T47D (cell line): ENCODE results near the gene LMBR1.
A peak's percentile ranks its signal among the peaks of the same experiment; 100 is the strongest.
"Not testable (repeated sequence)": the region's sequence is repeated elsewhere in the genome, so short reads cannot be mapped to it uniquely, and the experiment has no call there.

Experiments
- DNase-seq, 2 experiments: peaks; one replicate each; pipeline versions ENCODE4 v3.0.0 to v3.0.0-alpha.2; 2011 to 2012; ENCODE audit warnings: low read depth in 1 of 2, low spot score in 1 of 2
- JUND ChIP-seq: IDR thresholded peaks from 2 replicates; pipeline ENCODE4 v1.6.1; 2012; ENCODE audit warnings: low read depth
- in situ Hi-C: cut with HindIII; loops from 2 replicates; pipeline ENCODE4 v1.10.0; 2016; ENCODE audit warnings: low sequenced_read_pairs, low pct_unique_long_range_greater_than_20kb

Gene LMBR1

DNA sequence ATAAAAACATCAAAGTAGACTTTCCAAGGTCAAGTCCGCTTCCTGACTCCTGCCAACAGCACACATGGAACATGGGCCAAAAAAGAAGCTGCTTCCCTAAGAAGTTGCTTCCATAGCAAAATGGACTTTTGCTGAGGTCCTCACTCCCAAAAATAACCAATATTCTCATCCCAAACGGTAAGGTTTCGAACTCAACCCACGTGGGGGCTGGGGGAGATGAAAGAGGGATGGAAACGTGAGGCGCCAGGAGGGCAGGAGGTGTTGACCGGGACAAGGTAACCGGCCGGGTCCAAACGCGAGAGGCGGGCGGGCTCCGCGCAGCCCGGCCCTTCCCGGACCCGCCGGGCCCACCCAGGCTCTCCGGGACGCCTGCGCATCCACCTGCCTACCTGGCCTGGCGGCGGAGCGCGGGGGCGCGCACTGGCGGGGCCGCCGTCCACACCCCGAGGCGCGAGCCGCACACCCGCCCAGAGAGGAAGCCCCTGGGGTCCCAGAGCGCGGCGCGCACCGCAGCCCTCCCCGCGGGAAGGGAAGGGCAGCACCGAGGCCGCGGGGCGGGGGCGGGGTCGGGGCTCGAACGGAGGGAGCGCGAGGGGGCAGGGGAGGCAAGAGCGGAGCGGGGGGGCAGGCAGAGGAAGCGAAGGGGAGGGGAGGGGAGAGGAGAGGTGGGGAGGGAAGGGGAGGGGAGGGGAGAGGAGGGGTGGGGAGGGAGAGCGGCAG lies 742 bp downstream of the LMBR1 start:
- peak; percentile 29 to 54 for DNase-seq
- in situ Hi-C loops, result no loop called here

GRCh38 chr7:156889746-156890145 lies 3.2 kb downstream of the LMBR1 start:
- DNase-seq, result no peak
- in situ Hi-C loops, result no loop called here

More for the DNA sequence above, 742 bp downstream of the LMBR1 start:
- no peak for TF ChIP-seq JUND

DNA sequence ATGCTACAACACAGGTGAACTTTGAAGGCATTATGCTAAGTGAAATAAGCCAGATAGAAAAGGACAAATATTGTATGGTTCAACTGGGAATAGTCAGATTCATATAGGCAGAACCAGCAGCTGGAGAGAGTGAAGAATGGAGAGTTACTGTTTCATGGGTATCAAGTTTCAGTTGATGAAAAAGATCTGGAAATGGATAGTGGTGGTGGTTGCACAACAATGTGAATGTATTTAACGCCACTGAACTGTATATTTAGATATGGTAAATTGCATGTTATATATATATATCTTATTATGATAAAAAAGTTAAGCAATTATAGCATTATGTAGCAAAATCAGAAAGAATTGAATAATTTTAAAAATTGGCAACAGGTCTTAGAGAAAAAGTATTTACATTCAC lies 3.9 kb downstream of the LMBR1 start:
- peak in 1 of 2 experiments; percentile 6 for DNase-seq
- in situ Hi-C loops, result no loop called here
- TF ChIP-seq JUND, result no peak

More at GRCh38 chr7:156889746-156890145, 3.2 kb downstream of the LMBR1 start:
- TF ChIP-seq JUND, result no peak

GRCh38 chr7:156886020-156886795 lies 6.8 kb downstream of the LMBR1 start:
- TF ChIP-seq JUND, result no peak
- in situ Hi-C loops, result no loop called here
- peak in 1 of 2 experiments; percentile 8 for DNase-seq

GRCh38 chr7:156881679-156882078 lies 11.3 kb downstream of the LMBR1 start:
- no peak for DNase-seq
- no peak for TF ChIP-seq JUND
- in situ Hi-C loops, result no loop called here

- no peak for DNase-seq
- no peak for TF ChIP-seq JUND
- in situ Hi-C loops, result no loop called here
Observed at GRCh38 chr7:156875766-156876165, 17.2 kb downstream of the LMBR1 start.

- in situ Hi-C loops, DNase-seq: not testable (repeated sequence)
Observed at GRCh38 chr7:156868363-156868762, 24.6 kb downstream of the LMBR1 start.

- TF ChIP-seq JUND, result no peak
- no peak for DNase-seq
- in situ Hi-C loops, result no loop called here
Observed at GRCh38 chr7:156865493-156865892, 27.5 kb downstream of the LMBR1 start.

- in situ Hi-C loops, DNase-seq: not testable (repeated sequence)
Observed at GRCh38 chr7:156862022-156862421, 31.0 kb downstream of the LMBR1 start.

DNA sequence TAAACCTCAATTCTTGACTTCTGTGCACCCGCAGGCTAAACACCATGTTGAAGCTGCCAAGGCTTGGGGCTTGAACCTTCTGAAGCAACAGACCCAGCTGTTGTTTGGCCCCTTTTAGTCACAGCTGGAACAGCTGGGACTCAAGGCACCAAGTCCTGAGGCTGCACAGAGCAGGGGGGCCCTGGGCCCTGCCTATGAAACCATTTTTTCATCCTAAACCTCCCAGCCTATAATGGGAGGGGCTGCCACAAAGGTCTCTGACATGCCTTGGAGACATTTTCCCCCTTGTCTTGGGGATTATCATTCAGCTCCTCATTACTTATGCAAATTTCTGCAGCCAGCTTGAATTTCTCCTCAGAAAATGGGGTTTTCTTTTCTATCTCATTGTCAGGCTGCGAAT lies 31.8 kb downstream of the LMBR1 start:
- in situ Hi-C loops, result no loop called here
- no peak for TF ChIP-seq JUND
- no peak for DNase-seq

DNA sequence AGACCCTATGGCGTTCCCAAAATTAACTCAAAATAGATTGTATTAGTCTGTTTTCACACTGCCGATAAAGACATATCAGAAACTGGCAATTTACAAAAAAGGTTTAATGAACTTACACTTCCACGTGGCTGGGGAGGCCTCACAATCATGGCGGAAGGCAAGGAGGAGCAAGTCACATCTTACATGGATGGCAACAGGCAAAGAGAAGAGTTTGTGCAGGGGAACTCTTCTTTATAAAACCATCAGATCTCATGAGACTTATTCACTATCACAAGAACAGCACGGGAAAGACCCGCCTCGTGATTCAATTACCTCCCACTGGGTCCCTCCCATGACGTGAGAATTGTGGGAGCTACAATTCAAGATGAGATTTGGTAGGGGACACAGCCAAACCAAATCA lies 32.9 kb downstream of the LMBR1 start:
- in situ Hi-C loops, DNase-seq: not testable (repeated sequence)

DNA sequence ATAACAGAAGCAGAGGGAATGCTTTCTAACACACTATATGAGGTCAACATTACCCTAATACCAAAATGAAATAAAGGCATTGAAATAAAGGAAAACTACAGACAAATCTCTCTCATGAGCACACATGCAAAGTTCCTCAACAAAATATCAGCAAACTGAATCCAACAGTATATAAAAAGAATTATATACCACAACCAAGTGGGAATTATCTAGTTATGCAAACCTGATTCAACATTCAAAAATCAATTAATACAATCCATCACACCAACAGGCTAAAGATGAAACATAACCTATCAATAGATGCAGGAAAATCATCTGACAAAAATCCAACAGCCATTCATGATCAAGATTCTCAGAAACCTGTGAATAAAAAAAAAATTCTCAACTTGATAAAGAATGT lies 34.5 kb downstream of the LMBR1 start:
- no peak for TF ChIP-seq JUND
- DNase-seq, result no peak
- in situ Hi-C loops, result no loop called here

DNA sequence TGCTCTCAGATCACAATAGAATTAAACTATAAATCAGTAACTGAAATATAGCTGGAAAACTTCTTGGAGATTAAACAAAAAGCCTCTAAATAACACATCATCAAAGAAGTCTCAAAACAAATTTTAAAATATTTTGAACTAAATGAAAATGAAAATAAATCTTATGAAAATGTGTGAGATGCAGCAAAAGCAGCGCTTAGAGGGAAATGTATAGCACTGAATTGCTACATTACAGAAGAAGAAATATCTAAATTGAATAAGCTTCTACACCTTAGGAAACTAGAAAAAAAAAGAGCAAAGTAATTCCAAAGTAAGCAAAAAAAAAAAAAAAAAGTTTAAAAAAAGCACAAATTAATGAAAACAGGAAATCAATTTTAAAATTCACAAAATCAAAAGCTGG lies 35.2 kb downstream of the LMBR1 start:
- in situ Hi-C loops, result no loop called here

More for the DNA sequence above, 35.2 kb downstream of the LMBR1 start:
- DNase-seq, result no peak
- TF ChIP-seq JUND, result no peak
